Head of caudate nucleus (tissue), 42 donors: ENCODE results near the gene PAQR7.
A peak's percentile ranks its signal among the peaks of the same experiment; 100 is the strongest.

Experiments used
- DNase-seq, 42 donors: peaks; one replicate each; pipeline versions ENCODE4 v3.0.0 to v3.0.0-alpha.2; 2020 to 2021; ENCODE audit warnings: mixed read lengths in 7 of 42
- intact Hi-C: fragments of 100-400 bp; cut with DNase I; formaldehyde crosslinking; loops from one replicate; pipeline ENCODE4 v1.15.0; 2022

Gene PAQR7

DNA sequence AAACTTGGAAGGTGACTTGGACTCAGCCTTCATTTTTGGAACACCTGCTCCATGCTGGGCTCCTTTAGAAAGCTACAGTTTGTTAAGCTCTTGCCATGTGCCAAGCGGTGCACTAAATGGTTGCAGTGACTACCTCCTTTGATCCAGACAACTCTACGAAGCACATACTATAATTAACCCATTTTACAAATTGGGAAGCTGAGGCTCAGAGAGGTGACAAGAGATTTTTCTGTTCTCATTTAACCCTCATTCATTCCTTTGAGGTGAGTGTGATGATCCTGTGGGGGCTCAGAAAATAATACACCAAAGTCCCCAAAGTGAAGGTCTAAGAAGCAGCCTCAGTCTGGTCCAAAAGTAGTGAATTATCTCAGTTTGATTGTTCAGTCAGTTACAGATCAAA is 1.6 kb upstream of the PAQR7 start:
- intact Hi-C loops: no loop called here
- DNase-seq: no peak

DNA sequence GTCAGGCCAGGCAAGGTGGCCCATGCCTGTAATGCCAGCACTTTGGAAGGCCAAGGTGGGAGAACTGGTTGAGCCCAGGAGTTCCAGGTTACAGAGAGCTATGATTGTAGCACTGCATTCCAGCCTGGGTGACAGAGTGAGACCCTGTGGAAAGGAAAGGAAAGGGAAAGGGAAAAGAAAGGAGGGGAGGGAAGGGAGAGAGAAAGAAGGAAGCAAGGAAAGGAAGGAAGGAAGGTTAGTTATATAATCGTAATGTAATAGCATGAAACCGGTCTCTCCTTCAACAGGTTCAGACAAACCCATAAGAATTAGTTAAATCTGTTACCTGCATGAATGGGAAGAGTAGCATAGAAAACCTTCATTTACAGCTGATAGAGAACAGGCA is 1.2 kb upstream of the PAQR7 start:
- no peak for DNase-seq
- intact Hi-C loops: no loop called here

- intact Hi-C loops: no loop called here
- peak in 1 of 42 donors; percentile 30 for DNase-seq
Measured at GRCh38 chr1:25875856-25876692, 566 bp upstream of the PAQR7 start.

- intact Hi-C loops: no loop called here
- DNase-seq: no peak
Measured at GRCh38 chr1:25874635-25875153, 814 bp downstream of the PAQR7 start.

- intact Hi-C loops: no loop called here
- no peak for DNase-seq
Measured at GRCh38 chr1:25874209-25874608, 1.3 kb downstream of the PAQR7 start.

DNA sequence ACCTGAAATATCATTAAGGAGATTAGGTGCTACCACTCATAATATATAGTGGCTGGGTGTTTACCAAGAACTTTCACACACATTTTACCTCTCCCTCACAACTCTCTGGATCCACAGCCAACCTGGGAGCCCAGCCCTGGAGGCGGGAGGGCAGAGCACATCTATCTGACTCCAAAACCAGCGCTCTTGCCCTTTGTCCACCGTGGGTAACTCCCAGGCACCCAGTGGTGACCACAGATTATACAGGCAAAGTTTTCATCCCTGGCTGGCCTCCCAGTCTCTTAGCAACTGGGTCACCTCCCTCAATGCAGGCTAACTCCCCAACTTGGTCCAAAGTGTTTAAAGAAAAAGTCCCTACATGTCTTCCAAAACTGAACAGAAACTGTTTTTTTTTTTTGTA is 2.4 kb downstream of the PAQR7 start:
- intact Hi-C loops: no loop called here

DNA sequence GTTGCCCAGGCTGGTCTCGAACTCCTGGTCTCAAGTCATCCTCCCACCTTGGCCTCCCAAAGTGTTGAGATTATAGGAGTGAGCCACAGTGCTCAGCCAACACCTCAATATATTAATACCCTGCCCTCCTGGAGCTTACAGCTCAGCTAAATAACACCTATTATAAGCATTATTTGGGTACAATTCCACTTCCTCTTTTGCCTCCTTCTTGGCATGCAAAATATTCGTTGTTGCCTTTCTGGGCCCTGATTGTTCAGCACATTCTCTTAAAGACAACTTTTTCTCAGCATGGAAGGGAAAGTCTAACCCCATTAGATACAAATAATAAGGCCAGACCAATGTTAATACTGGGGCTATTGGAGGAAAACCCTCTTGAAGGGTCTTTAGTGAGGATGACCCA is 2.8 kb downstream of the PAQR7 start:
- intact Hi-C loops: no loop called here
- DNase-seq: no peak

More for the DNA sequence above, 2.4 kb downstream of the PAQR7 start:
- peak in 1 of 42 donors; percentile 25 for DNase-seq

GRCh38 chr1:25871704-25872494 is 3.6 kb downstream of the PAQR7 start:
- peak in 1 of 42 donors; percentile 17 for DNase-seq
- intact Hi-C loops: no loop called here

GRCh38 chr1:25871086-25871703 is 4.3 kb downstream of the PAQR7 start:
- intact Hi-C loops: no loop called here
- DNase-seq: peak in 1 of 42 donors; percentile 17

DNA sequence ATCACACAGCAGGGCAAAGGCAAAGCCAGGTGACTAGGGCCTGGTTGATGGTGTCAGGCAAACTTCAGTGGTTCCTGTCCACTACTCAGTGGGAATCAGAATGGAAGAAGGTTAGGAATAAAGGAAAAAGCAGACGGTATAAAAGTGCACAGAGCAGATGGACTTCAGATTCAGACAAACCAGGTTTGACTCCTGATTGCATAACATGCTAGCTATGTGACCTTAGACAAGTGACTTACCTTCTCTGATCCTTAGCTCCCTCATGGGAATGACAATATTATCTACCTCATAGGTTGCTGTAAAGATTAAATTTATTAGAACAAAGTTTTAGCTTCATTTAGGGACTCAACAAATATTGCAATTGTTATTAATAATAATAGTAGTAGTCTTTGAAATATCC is 4.9 kb downstream of the PAQR7 start:
- no peak for DNase-seq

DNA sequence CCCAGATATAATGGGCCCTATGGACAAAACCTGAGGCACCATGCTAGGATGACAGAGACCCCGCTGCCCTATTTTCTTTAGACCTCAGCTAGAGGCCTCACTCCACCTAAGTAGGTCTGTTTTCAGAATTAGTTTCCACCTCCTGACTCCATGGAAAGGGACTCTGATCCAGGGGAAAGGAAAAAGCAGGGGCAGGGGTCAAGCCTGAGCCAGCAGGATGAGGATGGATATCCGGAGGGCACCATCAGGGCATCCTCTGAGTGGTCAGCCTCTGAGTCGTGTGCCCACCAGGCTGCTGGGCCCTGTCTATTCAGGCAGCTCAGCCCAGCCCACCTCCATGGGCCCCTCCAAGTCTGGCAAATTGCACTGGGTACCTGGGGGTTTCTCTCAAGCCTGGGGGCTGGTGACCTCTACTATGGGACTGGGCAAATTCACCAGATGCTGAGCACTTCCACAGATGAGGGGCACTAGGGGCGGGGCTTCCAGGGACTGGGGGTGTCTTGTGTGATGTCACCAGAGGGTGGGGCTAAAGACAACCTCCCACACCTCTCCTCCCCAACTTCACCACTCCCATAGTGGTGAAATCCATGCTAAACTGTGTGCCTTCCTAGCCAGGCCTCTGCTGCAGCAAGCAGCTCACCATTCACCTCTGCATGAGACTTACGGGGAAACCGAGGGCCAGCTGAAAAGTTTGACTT is 5.5 kb downstream of the PAQR7 start:
- peak in 2 of 42 donors; percentile 8 to 14 for DNase-seq
- intact Hi-C loops: no loop called here

More for the DNA sequence above, 4.9 kb downstream of the PAQR7 start:
- intact Hi-C loops: no loop called here

- DNase-seq: peak in 1 of 42 donors; percentile 3
- intact Hi-C loops: no loop called here
Measured at GRCh38 chr1:25867210-25867991, 8.1 kb downstream of the PAQR7 start.

GRCh38 chr1:25866288-25866687 is 9.2 kb downstream of the PAQR7 start:
- intact Hi-C loops: no loop called here
- DNase-seq: no peak

DNA sequence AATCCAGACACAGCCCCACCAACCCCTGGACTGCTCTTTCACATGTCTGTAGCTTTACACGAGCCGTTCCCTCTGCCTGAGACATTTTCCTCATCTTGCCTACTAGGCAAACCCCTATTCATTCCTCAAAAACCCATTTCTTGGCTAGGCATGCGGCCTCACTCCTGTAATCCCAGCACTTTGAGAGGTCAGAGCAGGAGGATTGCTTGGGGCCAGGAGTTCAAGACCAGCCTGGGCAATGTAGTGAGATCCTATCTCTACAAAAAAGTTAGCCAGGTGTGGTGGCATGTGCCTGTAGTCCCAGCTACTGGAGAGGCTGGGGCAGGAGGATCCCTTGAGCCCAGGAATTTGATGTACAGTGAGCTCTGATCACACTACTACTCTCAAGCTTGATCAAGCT is 11.1 kb downstream of the PAQR7 start:
- intact Hi-C loops: no loop called here
- DNase-seq: peak in 1 of 42 donors; percentile 7

GRCh38 chr1:25863486-25864262 is 11.8 kb downstream of the PAQR7 start:
- DNase-seq: peak in 1 of 42 donors; percentile 29
- intact Hi-C loops: no loop called here

- DNase-seq: no peak
- intact Hi-C loops: no loop called here
Measured at GRCh38 chr1:25862785-25863485, 12.6 kb downstream of the PAQR7 start.
